Type B pancreatic cell (in vitro differentiated cells): ENCODE data around the gene NIN. TPM values are rescaled to one million over a fixed set of nuclear protein-coding genes. Genes with fewer than 3 reads are reported as not detected.

Experiments used
- DNase-seq: peaks from one replicate; pipeline ENCODE4 v3.0.0; 2021; ENCODE audit warnings: mixed read lengths; ENCODE audit not compliant: unreplicated experiment; ENCODE audit errors: extremely low spot score
- H3K27ac Mint-ChIP-seq: 2 replicates; pipeline ENCODE4 v1.8.0; 2021; ENCODE audit warnings: mild to moderate bottlenecking, mixed read lengths
- H3K27me3 Mint-ChIP-seq: 2 replicates; pipeline ENCODE4 v1.8.0; 2021; ENCODE audit warnings: mixed read lengths
- H3K36me3 Mint-ChIP-seq: 2 replicates; pipeline ENCODE4 v1.8.0; 2021; ENCODE audit warnings: mixed read lengths
- H3K4me1 Mint-ChIP-seq: one replicate; pipeline ENCODE4 v1.8.0; 2021; ENCODE audit warnings: mixed read lengths; ENCODE audit not compliant: unreplicated experiment
- H3K4me3 Mint-ChIP-seq: 2 replicates; pipeline ENCODE4 v1.8.0; 2021; ENCODE audit warnings: mild to moderate bottlenecking, mixed read lengths
- H3K9me3 Mint-ChIP-seq: 2 replicates; pipeline ENCODE4 v1.8.0; 2021; ENCODE audit warnings: mixed read lengths
- CTCF ChIP-seq: fragments of 200-600 bp; sonication (generic); conservative IDR thresholded peaks from 2 replicates; pipeline ENCODE4 v1.5.0; 2021; ENCODE audit warnings: antibody characterized with exemption, mild to moderate bottlenecking
- total RNA-seq: library from RNA; stranded (reverse); gene quantifications from 2 replicates; pipeline ENCODE4 v1.2.1, GENCODE V29; 2021; ENCODE audit warnings: low replicate concordance

NIN gene
- total RNA-seq, 1 donor from 2014 or later, result 40.5 TPM

DNA sequence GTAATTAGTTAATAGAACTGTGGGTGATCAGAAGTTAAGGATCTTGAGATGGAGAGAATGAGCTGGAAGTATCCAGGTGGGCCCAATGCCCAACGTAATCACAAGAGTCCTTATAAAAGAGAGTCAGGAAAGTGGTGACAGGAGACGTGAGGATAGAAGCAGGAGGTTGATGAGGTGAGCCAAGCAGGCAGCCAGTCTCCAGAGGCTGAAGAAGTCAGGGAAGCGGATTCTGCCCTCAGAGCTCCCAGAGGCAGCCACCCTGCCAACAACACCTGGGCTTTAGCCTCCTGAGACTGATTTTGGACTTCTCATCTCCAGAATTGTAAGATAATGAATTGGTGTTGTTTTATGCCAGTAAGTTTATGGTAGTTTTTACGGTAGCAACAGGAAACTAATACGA lies 152.8 kb downstream of the NIN start:
- H3K4me1 Mint-ChIP-seq, result peaks cover 4% of the 10 kb centered on the region
- DNase-seq, result no peak
- TF ChIP-seq CTCF, result no peak
- H3K9me3 Mint-ChIP-seq, result no peaks in the 10 kb centered on the region
- no peaks in the 10 kb centered on the region for H3K27me3 Mint-ChIP-seq
- H3K27ac Mint-ChIP-seq, result no peak overlapping the region
- no peak overlapping the region for H3K4me3 Mint-ChIP-seq
- no peaks in the 10 kb centered on the region for H3K36me3 Mint-ChIP-seq

GRCh38 chr14:50677527-50678063 lies 153.4 kb downstream of the NIN start:
- H3K9me3 Mint-ChIP-seq, result no peaks in the 10 kb centered on the region
- no peak for DNase-seq
- no peak for TF ChIP-seq CTCF
- no peak overlapping the region for H3K27ac Mint-ChIP-seq
- H3K4me1 Mint-ChIP-seq, result peaks cover 4% of the 10 kb centered on the region
- H3K36me3 Mint-ChIP-seq, result no peaks in the 10 kb centered on the region
- no peak overlapping the region for H3K4me3 Mint-ChIP-seq
- H3K27me3 Mint-ChIP-seq, result no peaks in the 10 kb centered on the region

DNA sequence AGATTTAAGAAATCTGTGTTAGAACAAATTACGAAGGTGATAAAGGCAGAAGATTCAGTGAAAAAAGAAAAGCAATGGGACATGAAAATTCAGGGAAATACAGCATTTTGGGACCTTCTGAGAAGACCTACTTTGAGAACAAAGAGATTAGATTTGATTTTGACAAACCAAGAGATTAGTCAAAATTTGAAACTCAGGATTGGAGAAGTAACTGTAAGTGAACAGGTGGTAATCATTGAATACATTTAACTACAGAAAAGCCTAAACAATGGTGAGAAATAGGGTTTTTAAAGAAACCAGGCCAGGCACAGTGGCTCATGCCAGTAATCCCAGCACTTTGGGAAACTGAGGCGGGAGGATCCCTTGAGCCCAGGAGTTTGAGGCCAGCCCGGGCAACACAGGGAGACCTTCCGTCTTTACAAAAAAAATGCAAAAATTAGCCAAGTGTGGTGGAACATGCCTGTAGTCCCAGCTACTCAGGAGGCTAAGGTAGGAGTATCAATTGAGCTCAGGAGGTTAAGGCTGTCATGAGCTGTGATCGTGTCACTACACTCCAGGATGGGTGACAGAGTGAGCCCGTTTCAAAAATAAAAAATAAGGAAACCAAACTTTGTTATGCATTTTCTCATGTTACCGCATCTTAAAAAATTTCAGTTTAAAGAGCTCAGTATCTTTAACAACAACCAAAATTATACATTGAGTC lies 154.0 kb downstream of the NIN start:
- no peak for DNase-seq
- Mint-ChIP-seq H3K9me3 (no peaks in the 10 kb centered on the region), H3K27me3 (no peaks in the 10 kb centered on the region), H3K4me3 (no peak overlapping the region), H3K36me3 (no peaks in the 10 kb centered on the region), H3K4me1 (peaks cover 4% of the 10 kb centered on the region), H3K27ac (no peak overlapping the region)
- no peak for TF ChIP-seq CTCF

- peaks cover 4% of the 10 kb centered on the region for H3K4me1 Mint-ChIP-seq
- H3K27me3 Mint-ChIP-seq, result no peaks in the 10 kb centered on the region
- no peak for DNase-seq
- no peak overlapping the region for H3K27ac Mint-ChIP-seq
- H3K4me3 Mint-ChIP-seq, result no peak overlapping the region
- TF ChIP-seq CTCF, result no peak
- H3K9me3 Mint-ChIP-seq, result no peaks in the 10 kb centered on the region
- H3K36me3 Mint-ChIP-seq, result no peaks in the 10 kb centered on the region
Observed at GRCh38 chr14:50675597-50675996, 155.4 kb downstream of the NIN start.

DNA sequence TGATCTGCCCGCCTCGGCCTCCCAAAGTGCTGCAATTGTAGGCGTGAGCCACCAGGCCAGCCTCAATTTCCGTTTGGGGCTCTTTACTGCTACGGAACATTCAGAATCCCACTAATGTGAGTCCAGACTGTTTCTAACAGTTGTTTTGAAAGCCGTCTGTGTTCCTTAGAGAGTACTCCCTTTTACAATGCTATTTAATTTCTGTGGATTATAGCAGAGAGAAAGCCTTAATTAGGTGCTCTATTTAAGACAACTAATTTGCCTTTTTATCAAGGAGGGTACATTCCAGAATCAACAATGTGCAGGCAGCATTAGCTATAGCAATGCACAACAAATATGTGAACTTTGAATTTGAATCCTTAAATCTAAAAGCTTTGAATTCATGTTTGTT lies 160.1 kb downstream of the NIN start:
- peaks cover 4% of the 10 kb centered on the region for H3K4me1 Mint-ChIP-seq

More for the DNA sequence above, 160.1 kb downstream of the NIN start:
- Mint-ChIP-seq H3K36me3 (no peaks in the 10 kb centered on the region), H3K27me3 (no peaks in the 10 kb centered on the region), H3K27ac (no peak overlapping the region), H3K4me3 (no peak overlapping the region), H3K9me3 (no peaks in the 10 kb centered on the region)
- TF ChIP-seq CTCF, result no peak
- no peak for DNase-seq
